Hematopoietic multipotent progenitor cell treated with erythropoietin and hydrocortisone succinate and interleukin-3 and kit ligand, for 15 days (in vitro differentiated cells): Measurements from ENCODE around the gene CX3CL1.
"Not testable (repeated sequence)": the region's sequence is repeated elsewhere in the genome, so short reads cannot be mapped to it uniquely, and the experiment has no call there.

Experiments used
- DNase-seq: peaks from one replicate; pipeline ENCODE4 v3.0.0-alpha.2; 2015; ENCODE audit warnings: low spot score

Gene CX3CL1

DNA sequence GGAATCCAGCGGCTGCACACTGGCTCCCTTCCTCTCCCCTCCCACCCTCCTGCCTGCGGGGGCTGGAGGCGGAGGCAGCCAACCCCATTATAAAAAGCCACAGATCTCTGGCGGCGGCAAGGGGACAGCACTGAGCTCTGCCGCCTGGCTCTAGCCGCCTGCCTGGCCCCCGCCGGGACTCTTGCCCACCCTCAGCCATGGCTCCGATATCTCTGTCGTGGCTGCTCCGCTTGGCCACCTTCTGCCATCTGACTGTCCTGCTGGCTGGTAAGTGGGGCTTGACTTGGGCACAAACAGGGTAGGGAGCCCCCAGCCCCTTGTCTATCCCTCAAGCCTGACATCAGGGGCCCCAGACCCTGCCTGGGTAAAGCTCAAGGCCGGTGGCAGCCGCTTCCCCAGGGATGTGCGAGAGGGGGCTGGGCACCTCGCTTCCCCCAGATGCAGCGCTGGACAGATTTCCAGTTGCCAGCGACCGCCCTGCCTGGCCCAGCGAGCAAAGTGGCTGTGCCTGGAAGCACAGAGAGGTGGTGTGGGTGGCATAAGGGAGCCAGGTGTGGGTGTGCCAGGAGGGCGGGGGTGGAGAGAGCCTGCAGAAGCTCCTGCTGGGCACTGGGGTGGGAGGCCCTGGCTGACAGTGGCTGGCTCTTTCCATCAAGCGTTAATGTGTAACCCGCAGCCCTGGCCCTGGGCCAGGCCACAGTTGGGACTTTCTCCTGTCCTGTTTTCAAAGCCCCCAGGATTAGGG, at the start of gene CX3CL1:
TSS of gene CX3CL1 (plus strand) at position 119 of the 745 bp plus-strand sequence. CDS start at position 198, 79 bp downstream.
- DNase-seq: no peak

DNA sequence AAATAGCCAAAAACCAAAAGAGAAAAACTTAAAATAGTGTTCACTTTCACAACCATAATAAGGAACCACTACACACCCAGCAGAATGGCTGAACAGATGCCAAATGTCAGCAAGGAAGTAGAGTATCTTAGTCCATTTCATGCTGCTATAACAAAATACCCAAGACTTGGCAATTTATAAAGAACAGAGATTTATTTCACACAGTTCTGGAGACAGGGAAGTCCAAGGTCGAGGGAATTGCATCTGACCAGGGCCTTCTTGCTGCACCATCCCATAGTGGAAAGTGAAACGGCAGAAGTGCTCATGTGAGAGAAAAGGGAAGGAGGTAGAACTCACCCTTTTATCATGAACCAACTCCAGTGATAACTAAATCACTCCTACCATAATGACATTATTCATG, 47.5 kb upstream of the CX3CL1 start:
- DNase-seq: no peak

DNA sequence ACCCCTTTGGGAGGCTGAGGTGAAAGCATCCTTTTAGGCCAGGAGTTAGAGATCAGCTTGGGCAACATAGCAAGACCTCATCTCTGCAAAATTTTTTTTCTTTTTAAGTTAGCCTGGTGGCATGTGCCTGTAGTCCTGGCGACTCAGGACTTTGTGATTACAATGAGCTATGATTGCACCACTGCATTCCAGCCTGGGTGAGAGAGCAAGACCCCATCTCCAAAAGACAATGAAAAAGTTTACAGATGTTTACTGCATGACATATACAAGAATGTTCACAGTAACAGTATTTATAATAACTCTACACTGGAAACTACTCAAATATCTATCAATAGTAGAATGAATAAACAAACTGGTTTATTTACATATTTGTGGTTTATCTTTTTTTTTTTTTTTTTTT, 46.8 kb upstream of the CX3CL1 start:
- no peak for DNase-seq

DNA sequence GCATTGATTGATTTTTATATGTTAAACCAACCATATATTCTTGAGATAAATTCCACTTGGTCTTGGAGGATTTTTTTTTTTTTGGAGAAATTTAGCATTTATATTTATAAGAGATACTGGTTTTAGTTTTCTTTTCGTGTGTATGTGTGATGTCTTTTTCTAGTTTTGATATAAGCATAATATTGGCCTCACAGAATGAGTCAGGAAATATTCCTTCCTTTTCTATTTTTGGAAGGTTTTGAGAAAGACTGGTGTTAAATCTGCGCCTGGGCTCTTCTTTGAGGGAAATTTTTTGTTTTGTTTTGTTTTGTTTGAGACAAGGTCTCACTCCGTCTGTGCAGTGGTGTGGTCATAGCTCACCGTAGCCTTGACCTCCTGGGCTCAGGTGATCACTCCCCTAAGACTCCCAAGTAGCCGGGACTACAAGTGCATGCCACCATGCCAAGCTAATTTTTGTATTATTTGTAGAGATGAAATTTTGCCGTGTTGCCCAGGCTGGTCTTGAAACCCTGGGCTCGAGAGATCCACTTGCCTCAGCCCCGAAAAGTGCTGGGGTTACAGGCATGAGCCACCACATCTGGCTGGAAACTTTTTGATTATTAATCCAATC, 42.5 kb upstream of the CX3CL1 start:
- no peak for DNase-seq

DNA sequence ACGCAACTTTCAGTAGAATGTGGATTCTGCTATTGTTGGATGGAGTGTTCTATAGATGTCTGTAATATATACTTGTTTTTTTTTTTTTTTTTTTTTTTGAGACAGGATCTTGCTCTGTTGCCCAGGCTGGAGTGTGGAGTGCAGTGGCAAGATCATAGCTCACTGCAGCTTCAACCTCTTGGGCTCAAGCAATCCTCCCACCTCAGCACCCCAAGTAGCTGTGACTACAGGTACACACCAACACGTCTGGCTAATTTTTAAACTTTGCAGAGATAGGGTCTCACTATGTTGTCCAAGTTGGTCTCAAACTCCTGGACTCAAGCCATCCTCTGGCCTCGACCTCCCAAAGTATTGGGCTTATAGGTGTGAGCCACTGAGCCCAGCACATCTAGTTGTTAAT, 40.9 kb upstream of the CX3CL1 start:
- DNase-seq: no peak

DNA sequence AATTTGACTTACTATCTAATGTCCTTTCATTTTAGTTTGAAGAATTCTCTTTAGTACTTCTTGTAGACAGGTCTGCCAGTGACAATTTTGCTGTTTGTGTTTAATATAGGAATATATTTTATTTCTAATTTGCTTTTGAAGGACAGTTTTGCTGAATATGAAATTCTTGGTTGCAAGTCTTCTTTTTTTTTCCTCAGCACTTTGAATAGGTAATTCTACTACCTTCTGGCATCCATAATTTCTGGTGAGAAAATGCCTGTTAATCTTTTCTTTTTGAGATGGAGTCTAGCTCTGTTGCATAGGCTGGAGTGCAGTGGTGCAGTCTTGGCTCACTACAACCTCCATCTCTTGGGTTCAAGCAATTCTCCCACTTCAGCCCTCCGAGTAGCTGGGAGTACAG, 38.9 kb upstream of the CX3CL1 start:
- no peak for DNase-seq

DNA sequence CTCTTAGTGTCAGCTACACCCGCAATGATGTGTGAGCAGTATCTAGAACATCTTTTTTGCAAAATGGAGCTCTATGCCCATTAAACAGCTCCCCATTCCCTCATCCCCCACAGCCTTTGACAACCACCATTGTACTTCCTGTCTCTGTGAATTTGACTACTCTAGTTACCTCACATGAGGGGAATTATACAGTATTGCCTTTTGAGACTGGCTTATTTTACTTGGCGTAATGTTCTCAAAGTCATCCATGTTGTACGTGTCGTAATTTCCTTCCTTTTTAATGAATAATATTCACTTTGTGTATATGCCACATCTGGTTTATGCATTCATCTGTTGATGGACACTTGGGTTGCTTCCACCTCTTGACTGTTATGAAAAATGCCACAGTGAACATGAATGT, 36.9 kb upstream of the CX3CL1 start:
- no peak for DNase-seq

DNA sequence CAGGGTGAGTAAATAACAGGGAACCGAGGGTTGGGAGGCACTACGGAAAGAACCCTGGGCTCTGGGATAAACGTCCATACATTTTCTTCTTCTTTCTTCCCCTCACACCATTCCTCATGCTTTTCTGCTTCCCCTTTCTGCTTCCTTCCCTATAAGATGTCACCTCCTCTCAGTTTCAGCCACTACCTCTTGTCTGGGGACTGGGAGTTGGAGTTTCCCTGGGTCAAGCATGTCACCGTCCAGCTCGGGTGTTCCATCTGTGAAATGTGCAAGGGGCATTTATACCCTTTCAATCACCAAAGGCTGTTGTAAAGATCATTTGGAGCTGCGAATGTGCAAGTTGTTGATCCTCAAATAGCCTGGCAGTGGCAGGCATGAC, 31.2 kb upstream of the CX3CL1 start:
- DNase-seq: no peak

DNA sequence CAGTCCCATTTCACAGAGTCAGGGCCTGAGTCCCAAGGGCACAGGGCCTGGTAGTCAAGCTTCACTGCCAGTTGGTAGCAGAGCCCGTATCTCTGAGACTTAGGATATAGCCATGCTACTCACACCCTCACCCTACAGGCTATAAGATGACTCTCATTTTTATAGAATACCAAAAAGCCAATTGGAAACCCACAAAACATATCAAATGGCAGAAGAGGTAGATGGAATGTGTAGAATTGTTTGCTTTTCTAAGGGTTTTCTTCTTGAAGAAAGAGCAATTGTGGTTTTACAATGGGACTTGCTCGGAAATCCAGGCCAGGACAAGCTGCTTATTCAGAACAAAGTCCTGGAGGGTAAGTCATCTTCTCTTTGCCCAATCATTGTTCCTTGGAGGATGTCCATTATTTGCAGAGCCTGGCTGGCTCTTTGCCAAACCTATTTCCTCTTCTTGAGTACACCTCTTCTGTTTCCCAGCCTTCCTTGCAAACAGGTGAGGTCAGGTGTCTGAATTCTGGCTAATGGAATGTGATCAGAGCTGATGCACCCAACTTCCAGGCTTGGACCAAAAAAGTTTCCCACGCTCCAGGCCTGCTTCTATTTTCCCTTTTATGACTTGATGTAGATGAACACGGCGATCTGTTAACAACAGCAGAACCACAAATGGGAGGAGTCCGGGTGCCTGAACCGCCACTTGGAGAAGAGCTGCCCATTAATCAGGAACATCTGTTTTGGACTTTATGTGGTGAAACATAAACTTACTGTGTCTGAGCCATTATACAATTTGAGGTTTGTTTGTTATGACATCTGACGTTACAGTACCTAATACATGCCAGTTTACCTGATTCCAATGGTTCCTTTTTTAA, 30.6 kb upstream of the CX3CL1 start:
- no peak for DNase-seq

DNA sequence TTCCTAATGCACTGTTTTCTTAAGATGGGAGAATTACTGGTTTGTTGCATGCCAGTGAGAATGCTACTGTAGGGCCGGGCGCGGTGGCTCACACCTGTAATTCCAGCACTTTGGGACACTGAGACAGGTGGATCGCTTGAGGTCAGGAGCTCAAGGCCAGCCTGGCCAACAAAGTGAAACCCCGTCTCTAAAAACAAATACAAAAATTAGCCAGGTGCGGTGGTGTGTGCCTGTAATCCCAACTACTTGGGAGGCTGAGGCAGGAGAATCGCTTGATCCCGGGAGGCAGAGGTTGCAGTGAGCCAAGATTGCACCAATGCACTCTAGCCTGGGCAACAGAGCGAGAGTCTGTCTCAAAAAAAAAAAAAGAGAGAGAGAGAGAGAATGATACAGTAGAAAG, 29.7 kb upstream of the CX3CL1 start:
- DNase-seq: not testable (repeated sequence)

DNA sequence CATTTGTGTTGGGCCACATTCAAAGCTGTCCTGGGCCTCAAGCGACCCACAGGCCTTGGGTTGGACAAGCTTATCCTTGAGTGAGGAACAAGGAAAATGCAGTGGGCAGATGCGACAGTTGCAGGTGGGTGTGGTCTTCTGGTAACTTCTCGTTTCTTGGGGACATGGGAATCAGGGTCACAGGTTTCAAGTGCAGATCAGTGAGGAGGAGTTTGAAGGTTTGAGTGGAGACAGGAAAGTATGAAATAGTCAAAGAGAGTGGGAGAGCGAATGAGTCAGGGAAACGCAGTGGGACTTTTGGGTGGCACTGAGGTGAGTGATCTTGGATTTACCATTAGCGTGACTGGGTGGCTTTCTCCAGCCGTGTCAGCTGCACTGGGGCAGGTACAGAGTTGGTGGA, 29.1 kb upstream of the CX3CL1 start:
- DNase-seq: no peak

DNA sequence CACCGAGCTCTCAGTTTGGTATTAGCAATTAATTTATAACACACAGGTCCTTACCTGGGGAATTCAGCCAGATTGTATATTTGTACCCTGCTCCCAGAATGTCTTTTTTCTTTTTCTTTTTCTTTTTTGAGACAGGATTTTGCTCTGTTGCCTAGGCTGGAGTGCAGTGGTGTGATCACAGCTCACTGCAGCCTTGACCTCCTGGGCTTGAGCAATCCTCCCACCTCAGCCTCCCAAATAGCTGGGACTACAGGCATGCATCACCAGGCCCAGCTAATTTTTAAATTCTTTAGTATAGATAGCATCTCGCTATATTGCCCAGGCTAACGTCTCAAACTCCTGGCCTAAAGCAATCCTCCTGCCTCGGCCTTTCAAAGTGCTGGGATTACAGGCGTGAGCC, 28.2 kb upstream of the CX3CL1 start:
- DNase-seq: not testable (repeated sequence)

DNA sequence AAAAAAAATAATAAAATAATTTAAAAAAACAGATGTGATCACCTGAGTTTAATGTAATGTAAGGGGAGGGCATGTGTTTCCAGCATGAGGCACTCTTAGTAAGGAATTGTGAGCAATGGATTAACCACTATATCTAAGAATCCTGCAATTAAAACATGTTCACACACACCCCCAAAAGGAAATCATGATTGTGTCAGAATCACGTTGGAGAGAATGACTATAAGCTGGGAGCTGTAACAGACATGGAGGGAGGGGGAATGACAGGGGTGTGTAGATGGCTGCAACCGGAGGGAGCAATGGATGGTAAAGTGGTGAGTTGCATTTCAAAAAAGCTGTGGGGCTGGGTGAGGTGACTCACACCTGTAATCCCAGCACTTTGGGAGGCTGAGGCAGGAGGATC, 27.3 kb upstream of the CX3CL1 start:
- no peak for DNase-seq

DNA sequence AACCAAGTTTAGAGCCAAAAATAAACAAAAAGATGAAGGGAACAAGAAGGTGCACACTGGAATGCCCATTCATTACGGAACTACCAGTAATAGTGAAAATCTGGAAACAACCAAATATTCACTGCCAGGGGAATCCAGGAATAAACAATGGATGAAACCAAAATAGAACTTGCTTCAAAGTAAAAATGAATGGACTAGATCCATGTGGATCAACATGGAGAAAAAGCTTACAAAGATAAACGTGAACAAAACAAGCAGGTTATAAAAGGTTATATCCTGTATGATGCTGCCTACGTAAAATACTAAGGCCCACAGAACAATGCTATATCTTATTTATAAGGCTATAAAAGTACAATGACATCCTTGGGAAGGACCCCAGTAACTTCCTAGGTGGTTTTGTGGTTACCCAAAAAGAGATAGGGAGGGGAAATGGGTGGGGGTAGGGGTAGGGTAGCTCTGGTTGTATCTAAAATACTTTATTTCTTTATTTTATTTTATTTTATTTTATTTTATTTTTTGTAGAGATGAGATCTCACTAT, 26.6 kb upstream of the CX3CL1 start:
- no peak for DNase-seq

DNA sequence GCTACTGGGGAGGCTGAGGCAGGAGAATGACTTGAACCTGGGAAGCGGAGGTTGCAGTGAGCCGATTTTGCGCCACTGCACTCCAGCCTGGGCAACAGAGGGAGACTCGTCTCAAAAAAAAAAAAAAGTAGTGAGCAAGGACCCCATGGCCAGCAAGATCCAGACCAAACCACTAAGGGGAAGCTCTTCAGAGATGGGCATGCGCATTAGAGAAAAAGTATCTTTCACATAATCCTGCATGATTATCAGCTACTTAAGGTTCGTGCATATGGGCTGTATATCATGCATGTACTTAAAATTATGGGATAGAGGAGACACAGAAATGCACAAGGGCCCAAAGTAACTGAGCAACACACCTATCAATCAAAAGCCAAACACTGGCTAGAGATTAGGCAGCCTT, 24.4 kb upstream of the CX3CL1 start:
- DNase-seq: no peak

DNA sequence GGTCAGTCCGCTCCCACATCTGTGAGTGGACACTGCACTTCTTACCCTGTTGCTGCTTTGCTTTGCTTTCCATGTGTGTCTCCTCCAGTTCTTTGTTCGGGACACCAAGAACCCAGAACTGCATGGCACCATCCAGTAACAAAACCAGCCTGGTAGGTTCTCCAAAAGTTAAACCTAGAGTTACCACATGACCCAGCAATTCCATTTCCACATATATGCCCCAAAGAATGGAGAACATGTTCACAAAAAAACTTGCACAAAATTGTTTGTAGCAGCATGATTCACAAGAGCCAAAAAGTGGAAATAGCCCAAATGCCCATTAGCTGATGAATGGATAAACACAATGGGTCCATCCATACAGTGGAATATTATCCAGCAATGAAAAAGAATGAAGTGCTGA, 24.0 kb upstream of the CX3CL1 start:
- no peak for DNase-seq

DNA sequence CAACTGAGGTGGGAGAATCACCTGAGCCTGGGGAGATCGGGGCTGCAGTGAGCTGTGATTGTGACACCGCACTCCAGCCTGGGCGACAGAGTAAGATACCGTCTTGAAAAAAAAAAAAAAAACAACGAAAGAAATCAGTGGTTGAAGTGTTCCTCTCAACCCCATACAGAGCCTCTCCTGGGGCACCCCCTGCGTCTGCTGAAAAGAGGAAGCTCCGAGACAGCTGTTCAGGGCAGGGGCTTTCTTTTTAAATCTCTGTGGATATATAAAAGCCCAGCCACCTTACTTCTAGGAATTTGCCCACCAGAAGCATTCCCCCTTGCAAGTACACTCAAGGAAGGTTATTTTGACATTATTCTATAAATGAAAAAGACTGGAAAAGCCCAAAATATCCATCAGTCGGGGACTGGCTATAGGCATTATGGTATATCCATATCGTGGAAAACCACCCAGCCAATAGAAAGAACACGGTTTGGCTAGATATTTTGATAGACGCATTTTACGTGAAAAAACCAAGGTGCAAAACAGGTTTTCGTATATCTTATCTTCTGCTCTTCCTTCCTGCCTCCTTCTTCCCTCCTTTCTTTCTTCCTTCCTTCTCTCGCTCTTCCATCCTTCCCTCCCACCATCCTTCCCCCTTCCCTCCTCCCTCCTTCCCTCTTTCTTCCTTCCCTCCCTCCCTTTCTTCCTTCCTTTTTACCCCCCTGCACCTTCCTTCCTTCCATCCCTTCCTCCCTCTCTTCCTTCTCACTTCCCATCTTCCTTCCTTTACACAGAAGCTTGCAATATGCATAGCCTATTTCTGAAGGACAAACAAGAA, 22.9 kb upstream of the CX3CL1 start:
- no peak for DNase-seq

DNA sequence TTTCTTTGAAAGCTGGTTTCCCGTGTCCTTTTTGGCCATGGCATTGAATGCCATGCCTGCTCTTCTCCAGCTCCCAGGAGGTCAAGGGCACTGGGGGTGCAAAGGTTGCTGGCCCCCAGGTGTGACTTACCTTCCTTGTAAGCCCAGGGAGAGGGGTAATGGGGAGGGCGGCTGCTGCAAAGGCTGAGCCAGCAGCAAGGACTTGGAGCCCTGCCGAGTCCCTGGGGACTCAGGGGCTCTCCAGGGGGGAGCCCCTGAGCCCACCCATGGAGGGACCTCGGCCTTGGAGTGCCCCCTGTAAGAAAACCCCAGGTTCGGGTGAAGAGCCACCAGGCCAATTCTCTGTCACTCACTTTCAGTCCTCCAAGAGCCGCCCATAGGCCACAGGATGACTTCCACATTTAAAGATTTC, 19.6 kb upstream of the CX3CL1 start:
- DNase-seq: no peak

DNA sequence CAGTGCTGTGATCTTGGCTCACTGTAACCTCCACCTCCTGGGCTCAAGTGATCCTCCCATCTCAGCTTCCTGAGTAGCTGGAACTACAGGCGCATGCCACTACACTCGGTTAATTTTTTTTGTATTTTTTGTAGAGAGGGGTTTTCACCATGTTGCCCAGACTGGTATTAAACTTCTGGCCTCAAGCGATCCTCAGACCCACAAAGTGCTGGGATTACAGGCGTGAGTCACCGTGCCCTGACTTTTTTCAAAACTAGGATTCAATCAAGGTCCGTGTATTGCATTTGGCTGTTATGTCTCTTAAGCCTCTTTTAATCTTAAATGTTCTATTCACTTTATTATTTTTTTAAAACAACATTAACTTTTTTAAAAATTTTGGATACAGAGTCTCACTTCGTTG, 18.0 kb upstream of the CX3CL1 start:
- no peak for DNase-seq

DNA sequence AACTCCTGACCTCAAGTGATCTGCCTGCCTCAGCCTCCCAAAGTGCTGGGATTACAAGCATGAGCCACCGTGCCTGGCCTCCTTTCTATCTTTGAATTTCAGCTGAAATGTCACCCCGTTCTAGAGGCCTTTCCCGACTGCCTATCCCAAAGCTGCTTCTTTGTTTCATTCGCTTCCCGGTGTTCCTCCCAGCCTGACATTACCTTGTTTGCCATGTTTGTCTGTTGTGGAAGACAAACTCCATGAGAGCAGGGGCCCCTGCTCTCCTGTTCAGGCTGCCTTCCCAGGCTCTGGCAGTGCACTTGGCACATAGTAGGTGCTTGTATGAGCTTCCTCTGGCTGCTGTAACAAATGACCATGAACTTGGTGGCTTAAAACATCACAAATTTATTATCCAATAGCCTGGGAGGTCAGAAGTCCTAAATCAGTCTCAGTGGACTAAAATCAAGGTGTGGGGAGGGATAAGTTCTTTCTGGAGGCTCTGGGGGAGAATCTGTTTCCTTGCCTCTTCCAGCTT, 16.3 kb upstream of the CX3CL1 start:
- DNase-seq: no peak

DNA sequence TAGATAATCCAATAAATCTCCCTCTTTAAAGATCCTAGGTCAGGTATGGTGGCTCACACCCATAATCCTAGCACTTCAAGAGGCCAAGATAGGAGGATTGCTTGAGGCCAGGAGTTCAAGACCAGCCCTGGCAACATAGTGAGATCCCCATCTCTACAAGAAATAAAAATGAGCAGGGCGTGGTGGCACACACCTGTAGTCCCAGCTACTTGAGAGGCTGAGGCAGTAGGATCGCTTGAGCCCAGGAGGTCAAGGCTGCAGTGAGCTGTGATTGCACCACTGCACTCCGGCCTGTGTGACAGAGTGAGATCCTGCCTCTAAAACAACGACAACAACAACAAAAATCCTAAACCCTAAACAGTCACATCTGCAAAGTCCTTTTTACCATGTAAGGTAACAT, 15.7 kb upstream of the CX3CL1 start:
- DNase-seq: no peak
